Measurements from ENCODE around the gene DYNC2H1.

Gene DYNC2H1

GRCh38 chr11:103441021-103441420, 331.8 kb downstream of the DYNC2H1 start:
- FAIRE-seq = no peak
- DNase-seq (ENCODE audit: insufficient read length, low spot score) = no peak
- TF ChIP-seq CTCF (IDR thresholded peaks at IDR 0.05; ENCODE audit: insufficient read depth, missing control alignments) = no peak

- TF ChIP-seq CTCF (IDR thresholded peaks at IDR 0.05; ENCODE audit: insufficient read depth, missing control alignments) = no peak
- FAIRE-seq (no peak), DNase-seq (ENCODE audit: insufficient read length, low spot score) (no peak)
Measured at GRCh38 chr11:103448966-103449365, 339.7 kb downstream of the DYNC2H1 start.

GRCh38 chr11:103450241-103450640, 341.0 kb downstream of the DYNC2H1 start:
- TF ChIP-seq CTCF (IDR thresholded peaks at IDR 0.05; ENCODE audit: insufficient read depth, missing control alignments) = no peak
- no peak for FAIRE-seq
- DNase-seq (ENCODE audit: insufficient read length, low spot score) = no peak

- DNase-seq (ENCODE audit: insufficient read length, low spot score) = no peak
- TF ChIP-seq CTCF (IDR thresholded peaks at IDR 0.05; ENCODE audit: insufficient read depth, missing control alignments) = no peak
- peak; percentile 71 for FAIRE-seq
Measured at GRCh38 chr11:103453126-103453525, 343.9 kb downstream of the DYNC2H1 start.

- TF ChIP-seq CTCF (IDR thresholded peaks at IDR 0.05; ENCODE audit: insufficient read depth, missing control alignments) = no peak
- FAIRE-seq (peak; percentile 6), DNase-seq (ENCODE audit: insufficient read length, low spot score) (no peak)
Measured at GRCh38 chr11:103453915-103454709, 344.9 kb downstream of the DYNC2H1 start.

GRCh38 chr11:103464420-103464819, 355.2 kb downstream of the DYNC2H1 start:
- DNase-seq (ENCODE audit: insufficient read length, low spot score) = no peak
- FAIRE-seq = no peak
- TF ChIP-seq CTCF (IDR thresholded peaks at IDR 0.05; ENCODE audit: insufficient read depth, missing control alignments) = no peak

- no peak for TF ChIP-seq CTCF (IDR thresholded peaks at IDR 0.05; ENCODE audit: insufficient read depth, missing control alignments)
- no peak for DNase-seq (ENCODE audit: insufficient read length, low spot score)
- no peak for FAIRE-seq
Measured at GRCh38 chr11:103465555-103466140, 356.4 kb downstream of the DYNC2H1 start.
